Measurements from ENCODE around the gene CHM. TPM values are rescaled to one million over a fixed set of nuclear protein-coding genes. Genes with fewer than 3 reads are reported as not detected.
A peak's percentile ranks its signal among the peaks of the same experiment; 100 is the strongest.
"Not testable (repeated sequence)": the region's sequence is repeated elsewhere in the genome, so short reads cannot be mapped to it uniquely, and the experiment has no call there.

Gene CHM
- total RNA-seq, 1 donor from 2014 or later: 13.7 TPM

DNA sequence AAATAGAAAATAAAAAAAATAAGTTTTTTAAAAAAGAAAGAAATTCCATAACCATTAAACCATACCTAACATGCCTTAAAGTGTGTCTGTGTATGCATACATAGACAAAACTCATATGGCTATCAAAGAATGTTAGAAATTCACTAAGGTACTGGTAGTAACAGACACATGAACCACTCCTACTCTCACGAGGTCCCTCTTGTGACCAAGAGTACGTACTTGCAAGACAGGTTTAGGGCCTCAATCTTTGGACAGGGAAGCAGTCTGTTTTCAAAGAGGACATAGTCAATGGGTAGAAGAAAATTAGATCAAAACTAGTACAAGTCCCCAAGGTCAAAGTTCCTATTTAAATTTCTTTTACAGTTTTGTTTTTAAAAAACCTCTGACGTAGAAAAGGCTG is 117.3 kb downstream of the CHM start:
- Histone ChIP-seq H3K4me3 (ENCODE audit: low read depth, low read length) (no peak overlapping the region), H3K27me3 (ENCODE audit: control insufficient read depth, insufficient read depth, low read length) (no peaks in the 10 kb centered on the region), H3K36me3 (ENCODE audit: control insufficient read depth, insufficient read depth, low read length) (no peaks in the 10 kb centered on the region)
- no peak for FAIRE-seq
- no peak for DNase-seq (ENCODE audit: low read depth)
- TF ChIP-seq, protein P1, sequence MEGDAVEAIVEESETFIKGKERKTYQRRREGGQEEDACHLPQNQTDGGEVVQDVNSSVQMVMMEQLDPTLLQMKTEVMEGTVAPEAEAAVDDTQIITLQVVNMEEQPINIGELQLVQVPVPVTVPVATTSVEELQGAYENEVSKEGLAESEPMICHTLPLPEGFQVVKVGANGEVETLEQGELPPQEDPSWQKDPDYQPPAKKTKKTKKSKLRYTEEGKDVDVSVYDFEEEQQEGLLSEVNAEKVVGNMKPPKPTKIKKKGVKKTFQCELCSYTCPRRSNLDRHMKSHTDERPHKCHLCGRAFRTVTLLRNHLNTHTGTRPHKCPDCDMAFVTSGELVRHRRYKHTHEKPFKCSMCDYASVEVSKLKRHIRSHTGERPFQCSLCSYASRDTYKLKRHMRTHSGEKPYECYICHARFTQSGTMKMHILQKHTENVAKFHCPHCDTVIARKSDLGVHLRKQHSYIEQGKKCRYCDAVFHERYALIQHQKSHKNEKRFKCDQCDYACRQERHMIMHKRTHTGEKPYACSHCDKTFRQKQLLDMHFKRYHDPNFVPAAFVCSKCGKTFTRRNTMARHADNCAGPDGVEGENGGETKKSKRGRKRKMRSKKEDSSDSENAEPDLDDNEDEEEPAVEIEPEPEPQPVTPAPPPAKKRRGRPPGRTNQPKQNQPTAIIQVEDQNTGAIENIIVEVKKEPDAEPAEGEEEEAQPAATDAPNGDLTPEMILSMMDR (IDR thresholded peaks at IDR 0.05; ENCODE audit: insufficient read depth, low read length, severe bottlenecking): no peak

GRCh38 chrX:85928606-85929005 is 118.8 kb downstream of the CHM start:
- Histone ChIP-seq H3K27me3 (ENCODE audit: control insufficient read depth, insufficient read depth, low read length) (no peaks in the 10 kb centered on the region), H3K4me3 (ENCODE audit: low read depth, low read length) (no peak overlapping the region), H3K36me3 (ENCODE audit: control insufficient read depth, insufficient read depth, low read length) (no peaks in the 10 kb centered on the region)
- no peak for DNase-seq (ENCODE audit: low read depth)
- no peak for FAIRE-seq
- TF ChIP-seq, protein P1 (IDR thresholded peaks at IDR 0.05; ENCODE audit: insufficient read depth, low read length, severe bottlenecking): no peak

GRCh38 chrX:85927740-85928139 is 119.6 kb downstream of the CHM start:
- H3K4me3 ChIP-seq (ENCODE audit: low read depth, low read length): no peak overlapping the region
- DNase-seq (ENCODE audit: low read depth) (no peak), FAIRE-seq (no peak)
- H3K36me3 ChIP-seq (ENCODE audit: control insufficient read depth, insufficient read depth, low read length): no peaks in the 10 kb centered on the region
- H3K27me3 ChIP-seq (ENCODE audit: control insufficient read depth, insufficient read depth, low read length): no peaks in the 10 kb centered on the region
- TF ChIP-seq, protein P1 (IDR thresholded peaks at IDR 0.05; ENCODE audit: insufficient read depth, low read length, severe bottlenecking): no peak

DNA sequence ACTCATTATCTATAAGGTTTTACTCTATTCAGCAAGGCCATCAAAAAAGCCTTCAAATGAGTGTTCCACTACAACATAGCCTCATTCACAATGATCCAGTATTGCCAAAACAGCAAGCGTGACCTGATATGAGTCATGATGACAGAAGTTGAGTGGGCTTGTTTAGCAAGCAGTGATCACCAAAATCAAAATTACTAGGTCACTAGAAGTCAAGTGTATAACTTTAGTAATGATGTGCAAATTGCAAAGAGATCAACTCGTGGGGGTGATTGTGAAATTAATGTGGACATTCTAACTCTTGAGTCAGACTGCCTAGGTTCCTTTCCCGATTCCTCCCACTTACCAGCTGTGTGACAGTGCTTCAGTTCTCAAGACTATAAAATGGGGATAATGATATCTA is 124.5 kb downstream of the CHM start:
- no peak for FAIRE-seq

DNA sequence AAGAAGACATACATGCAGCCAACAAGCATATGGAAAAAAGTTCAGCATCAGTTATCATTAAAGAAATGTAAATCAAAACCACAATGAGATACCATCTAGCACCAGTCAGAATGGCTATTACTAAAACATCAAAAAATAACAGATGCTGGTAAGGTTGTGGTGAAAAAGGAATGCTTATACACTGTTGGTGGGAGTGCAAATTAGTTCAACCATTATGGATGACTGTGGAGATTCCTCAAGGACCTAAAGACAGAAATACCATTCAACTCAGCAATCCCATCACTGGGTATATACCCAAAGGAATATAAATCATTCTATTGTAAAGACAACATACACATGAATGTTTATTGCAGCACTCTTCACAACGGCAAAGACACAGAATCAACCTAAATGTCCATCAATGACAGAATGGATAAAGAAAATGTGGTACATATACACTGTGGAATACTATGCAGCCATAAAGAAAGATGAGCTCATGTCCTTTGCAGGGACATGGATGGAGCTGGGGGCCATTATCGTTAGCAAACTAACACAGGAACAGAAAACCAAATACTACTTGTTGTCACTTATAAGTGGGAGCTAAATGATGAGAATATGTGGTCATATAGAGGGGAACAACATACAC is 130.6 kb downstream of the CHM start:
- H3K4me3 ChIP-seq (ENCODE audit: low read depth, low read length); H3K27me3 ChIP-seq (ENCODE audit: control insufficient read depth, insufficient read depth, low read length); FAIRE-seq; DNase-seq (ENCODE audit: low read depth); H3K36me3 ChIP-seq (ENCODE audit: control insufficient read depth, insufficient read depth, low read length): not testable (repeated sequence)

More for the DNA sequence above, 124.5 kb downstream of the CHM start:
- Histone ChIP-seq H3K27me3 (ENCODE audit: control insufficient read depth, insufficient read depth, low read length) (no peaks in the 10 kb centered on the region), H3K4me3 (ENCODE audit: low read depth, low read length) (no peak overlapping the region), H3K36me3 (ENCODE audit: control insufficient read depth, insufficient read depth, low read length) (no peaks in the 10 kb centered on the region)
- TF ChIP-seq, protein P1 (IDR thresholded peaks at IDR 0.05; ENCODE audit: insufficient read depth, low read length, severe bottlenecking): no peak
- peak; percentile 76 for DNase-seq (ENCODE audit: low read depth)

- Histone ChIP-seq H3K4me3 (ENCODE audit: low read depth, low read length) (no peak overlapping the region), H3K36me3 (ENCODE audit: control insufficient read depth, insufficient read depth, low read length) (no peaks in the 10 kb centered on the region), H3K27me3 (ENCODE audit: control insufficient read depth, insufficient read depth, low read length) (no peaks in the 10 kb centered on the region)
- FAIRE-seq (no peak), DNase-seq (ENCODE audit: low read depth) (no peak)
- TF ChIP-seq, protein P1 (IDR thresholded peaks at IDR 0.05; ENCODE audit: insufficient read depth, low read length, severe bottlenecking): no peak
Measured at GRCh38 chrX:85914431-85914830, 132.9 kb downstream of the CHM start.
